H9 (cell line): ENCODE results near the gene TBC1D5. TPM values are rescaled to one million over a fixed set of nuclear protein-coding genes. Genes with fewer than 3 reads are reported as not detected.

ENCODE experiments used
- DNase-seq: peaks from one replicate; pipeline ENCODE4 v3.0.0-alpha.2; 2017
- H2AFZ ChIP-seq: one replicate; pipeline ENCODE4 v1.6.1; 2013; ENCODE audit warnings: mild to moderate bottlenecking, low read length, control low read depth, moderate library complexity
- H2AK5ac ChIP-seq: 2 replicates; pipeline ENCODE4 v1.6.1; 2013; ENCODE audit warnings: low read length, control low read depth, mixed read lengths; ENCODE audit not compliant: insufficient read length
- H2BK120ac ChIP-seq: one replicate; pipeline ENCODE4 v1.6.1; 2013; ENCODE audit warnings: low read depth, mild to moderate bottlenecking, low read length, control low read depth, inconsistent platforms; ENCODE audit not compliant: poor library complexity, severe bottlenecking
- H2BK12ac ChIP-seq: 2 replicates; pipeline ENCODE4 v1.6.1; 2013; ENCODE audit warnings: low read length, control low read depth, mixed read lengths, low read depth; ENCODE audit not compliant: insufficient read length
- H2BK15ac ChIP-seq: 2 replicates; pipeline ENCODE4 v1.6.1; 2013; ENCODE audit warnings: low read depth, low read length, control low read depth
- H2BK20ac ChIP-seq: one replicate; pipeline ENCODE4 v1.6.1; 2013; ENCODE audit warnings: low read depth, mild to moderate bottlenecking, low read length, control low read depth, inconsistent platforms; ENCODE audit not compliant: poor library complexity, severe bottlenecking
- H2BK5ac ChIP-seq: 2 replicates; pipeline ENCODE4 v1.6.1; 2013; ENCODE audit warnings: low read length, control low read depth, mixed read lengths; ENCODE audit not compliant: insufficient read length
- H3K14ac ChIP-seq: 2 replicates; pipeline ENCODE4 v1.6.1; 2013; ENCODE audit warnings: low read length, control low read depth; ENCODE audit not compliant: insufficient read depth
- H3K18ac ChIP-seq: 2 replicates; pipeline ENCODE4 v1.6.1; 2013; ENCODE audit warnings: low read depth, mild to moderate bottlenecking, mixed read lengths, low read length, control low read depth; ENCODE audit not compliant: insufficient read length
- H3K23ac ChIP-seq: 2 replicates; pipeline ENCODE4 v1.6.1; 2013; ENCODE audit warnings: low read length, control low read depth, mixed read lengths, low read depth; ENCODE audit not compliant: insufficient read length
- H3K23me2 ChIP-seq: 2 replicates; pipeline ENCODE4 v1.6.1; 2013; ENCODE audit warnings: low read depth, mild to moderate bottlenecking, mixed read lengths, low read length, control low read depth; ENCODE audit not compliant: insufficient read length, poor library complexity, severe bottlenecking
- H3K27ac ChIP-seq: 2 replicates; pipeline ENCODE4 v1.5.1; 2013; ENCODE audit warnings: low read length, control low read depth, mixed read lengths, low read depth; ENCODE audit not compliant: insufficient read length
- H3K27me3 ChIP-seq: 2 replicates; pipeline ENCODE4 v1.6.1; 2013; ENCODE audit warnings: low read length, control low read depth, inconsistent platforms; ENCODE audit not compliant: insufficient read depth
- H3K4ac ChIP-seq: 2 replicates; pipeline ENCODE4 v1.6.1; 2013; ENCODE audit warnings: low read depth, mild to moderate bottlenecking, control low read depth, inconsistent platforms, low read length, moderate library complexity
- H3K4me1 ChIP-seq: 2 replicates; pipeline ENCODE4 v1.6.1; 2013; ENCODE audit warnings: low read length, control low read depth, inconsistent platforms; ENCODE audit not compliant: insufficient read depth
- H3K4me2 ChIP-seq: 2 replicates; pipeline ENCODE4 v1.6.1; 2013; ENCODE audit warnings: low read length, control low read depth, mixed read lengths; ENCODE audit not compliant: insufficient read length, insufficient read depth
- H3K56ac ChIP-seq: 2 replicates; pipeline ENCODE4 v1.6.1; 2013; ENCODE audit warnings: low read depth, mild to moderate bottlenecking, mixed read lengths, low read length, control low read depth; ENCODE audit not compliant: insufficient read length
- H3K79me1 ChIP-seq: 2 replicates; pipeline ENCODE4 v1.6.1; 2013; ENCODE audit warnings: low read depth, mild to moderate bottlenecking, moderate library complexity, low read length, control low read depth, inconsistent platforms; ENCODE audit not compliant: insufficient read depth, poor library complexity, severe bottlenecking
- H3K79me2 ChIP-seq: 2 replicates; pipeline ENCODE4 v1.6.1; 2013; ENCODE audit warnings: low read length, control low read depth, inconsistent platforms; ENCODE audit not compliant: insufficient read depth
- H3K9ac ChIP-seq: 2 replicates; pipeline ENCODE4 v1.6.1; 2013; ENCODE audit warnings: low read length, control low read depth, mixed read lengths; ENCODE audit not compliant: insufficient read length; ENCODE audit errors: extremely low read depth
- H3K9me3 ChIP-seq: one replicate; pipeline ENCODE4 v1.6.1; 2013; ENCODE audit warnings: low read depth, low read length, inconsistent platforms; ENCODE audit not compliant: control insufficient read depth
- H3T11ph ChIP-seq: one replicate; pipeline ENCODE4 v1.6.1; 2013; ENCODE audit warnings: mild to moderate bottlenecking, low read length, control low read depth, inconsistent platforms
- H4K20me1 ChIP-seq: one replicate; pipeline ENCODE4 v1.6.1; 2013; ENCODE audit not compliant: control insufficient read depth, insufficient read length, insufficient read depth
- H4K5ac ChIP-seq: 2 replicates; pipeline ENCODE4 v1.6.1; 2013; ENCODE audit warnings: low read depth, mild to moderate bottlenecking, mixed read lengths, low read length, control low read depth; ENCODE audit not compliant: insufficient read length
- H4K8ac ChIP-seq: replicated peaks from 2 replicates; pipeline ENCODE4 v1.6.1; 2013; ENCODE audit warnings: low read length, control low read depth, mixed read lengths, low read depth; ENCODE audit not compliant: insufficient read length
- H4K91ac ChIP-seq: 2 replicates; pipeline ENCODE4 v1.6.1; 2013; ENCODE audit warnings: low read depth, mild to moderate bottlenecking, moderate library complexity, mixed read lengths, low read length, control low read depth; ENCODE audit not compliant: insufficient read length
- H3K27ac Mint-ChIP-seq, 3 experiments: 2 replicates in 2 of 3; 3 replicates in 1 of 3; pipeline ENCODE4 v1.8.0; 2020 to 2021; ENCODE audit warnings: mixed read lengths in 3 of 3, mild to moderate bottlenecking in 1 of 3, moderate library complexity in 1 of 3
- H3K27me3 Mint-ChIP-seq: 2 replicates; pipeline ENCODE4 v1.8.0; 2021; ENCODE audit warnings: low read depth, mild to moderate bottlenecking, moderate library complexity, mixed read lengths
- H3K36me3 Mint-ChIP-seq, 3 experiments: 2 replicates in 2 of 3; 3 replicates in 1 of 3; pipeline ENCODE4 v1.8.0; 2020 to 2021; ENCODE audit warnings: low read depth in 3 of 3, mixed read lengths in 3 of 3; ENCODE audit not compliant: insufficient read depth in 1 of 3
- H3K4me1 Mint-ChIP-seq, 2 experiments: 2 replicates each; pipeline ENCODE4 v1.8.0; 2020; ENCODE audit warnings: mixed read lengths in 2 of 2
- H3K4me3 Mint-ChIP-seq, 2 experiments: 2 replicates in 1 of 2; 3 replicates in 1 of 2; pipeline ENCODE4 v1.8.0; 2020 to 2021; ENCODE audit warnings: mild to moderate bottlenecking in 2 of 2, mixed read lengths in 2 of 2, moderate library complexity in 1 of 2
- H3K9me3 Mint-ChIP-seq, 2 experiments: 2 replicates in 1 of 2; 3 replicates in 1 of 2; pipeline ENCODE4 v1.8.0; 2020; ENCODE audit warnings: mild to moderate bottlenecking in 2 of 2, mixed read lengths in 2 of 2, moderate library complexity in 1 of 2
- WGBS: extraction: QIAGEN DNeasy Blood & Tissue Kit; methylation state at CpG from one replicate; pipeline ENCODE4 v1.1.7; 2013; ENCODE audit warnings: missing lambda C conversion rate, low lambda C conversion rate, mixed read lengths; ENCODE audit not compliant: insufficient read length; ENCODE audit errors: extremely low coverage; 5-methylcytosine and 5-hydroxymethylcytosine counted together
- total RNA-seq: library from RNA; stranded (reverse); gene quantifications from 2 replicates; pipeline ENCODE4 v1.2.1, GENCODE V29; 2021
- TF ChIP-seq, protein P1 (sequence below): fragments of 200-600 bp; sonication (generic); conservative IDR thresholded peaks from 3 replicates; pipeline ENCODE4 v1.8.0; 2021; ENCODE audit warnings: antibody characterized with exemption, mild to moderate bottlenecking

TBC1D5 gene
- total RNA-seq, 1 experiment from 2014 or later, result 25.0 TPM

GRCh38 chr3:17554078-17554477, 188.4 kb downstream of the TBC1D5 start:
- no peaks in the 10 kb centered on the region for H3K9me3 Mint-ChIP-seq
- H3K27ac Mint-ChIP-seq, result no peak overlapping the region
- Histone ChIP-seq H3K23me2 (no peaks in the 10 kb centered on the region), H3K9me3 (no peaks in the 10 kb centered on the region), H4K5ac (no peak overlapping the region), H2BK15ac (no peak overlapping the region), H2AFZ (no peak overlapping the region), H2AK5ac (no peak overlapping the region), H2BK12ac (no peak overlapping the region), H3K27ac (no peak overlapping the region), H3K9ac (no peak overlapping the region), H3K18ac (no peak overlapping the region), H3T11ph (no peak overlapping the region), H4K91ac (no peak overlapping the region), H2BK120ac (no peak overlapping the region), H3K23ac (no peak overlapping the region), H3K4ac (no peak overlapping the region), H3K79me2 (no peaks in the 10 kb centered on the region), H3K14ac (no peak overlapping the region), H3K4me2 (no peak overlapping the region), H3K27me3 (no peaks in the 10 kb centered on the region), H4K8ac (no peak overlapping the region), H4K20me1 (no peaks in the 10 kb centered on the region), H3K79me1 (no peaks in the 10 kb centered on the region), H2BK20ac (no peak overlapping the region), H3K4me1 (no peaks in the 10 kb centered on the region; the same call in 1 of the 2 replicates), H3K56ac (no peak overlapping the region), H2BK5ac (no peak overlapping the region)
- no peaks in the 10 kb centered on the region for H3K27me3 Mint-ChIP-seq
- no peaks in the 10 kb centered on the region for H3K36me3 Mint-ChIP-seq
- no peak for DNase-seq
- WGBS, result no CpG with 5 or more reads among the region's 4 CpGs
- H3K4me1 Mint-ChIP-seq, result peaks cover 31 to 48% of the 10 kb centered on the region in 2 experiments
- H3K4me3 Mint-ChIP-seq, result no peak overlapping the region
- TF ChIP-seq, protein P1, sequence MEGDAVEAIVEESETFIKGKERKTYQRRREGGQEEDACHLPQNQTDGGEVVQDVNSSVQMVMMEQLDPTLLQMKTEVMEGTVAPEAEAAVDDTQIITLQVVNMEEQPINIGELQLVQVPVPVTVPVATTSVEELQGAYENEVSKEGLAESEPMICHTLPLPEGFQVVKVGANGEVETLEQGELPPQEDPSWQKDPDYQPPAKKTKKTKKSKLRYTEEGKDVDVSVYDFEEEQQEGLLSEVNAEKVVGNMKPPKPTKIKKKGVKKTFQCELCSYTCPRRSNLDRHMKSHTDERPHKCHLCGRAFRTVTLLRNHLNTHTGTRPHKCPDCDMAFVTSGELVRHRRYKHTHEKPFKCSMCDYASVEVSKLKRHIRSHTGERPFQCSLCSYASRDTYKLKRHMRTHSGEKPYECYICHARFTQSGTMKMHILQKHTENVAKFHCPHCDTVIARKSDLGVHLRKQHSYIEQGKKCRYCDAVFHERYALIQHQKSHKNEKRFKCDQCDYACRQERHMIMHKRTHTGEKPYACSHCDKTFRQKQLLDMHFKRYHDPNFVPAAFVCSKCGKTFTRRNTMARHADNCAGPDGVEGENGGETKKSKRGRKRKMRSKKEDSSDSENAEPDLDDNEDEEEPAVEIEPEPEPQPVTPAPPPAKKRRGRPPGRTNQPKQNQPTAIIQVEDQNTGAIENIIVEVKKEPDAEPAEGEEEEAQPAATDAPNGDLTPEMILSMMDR, result no peak
